NCI-H226 (cell line): ENCODE data around the gene OR51B2.
"Not testable (repeated sequence)": the region's sequence is repeated elsewhere in the genome, so short reads cannot be mapped to it uniquely, and the experiment has no call there.

ENCODE experiments used
- DNase-seq: peaks from one replicate; pipeline ENCODE4 v3.0.0-alpha.2; 2015

The OR51B2 gene, protein sequence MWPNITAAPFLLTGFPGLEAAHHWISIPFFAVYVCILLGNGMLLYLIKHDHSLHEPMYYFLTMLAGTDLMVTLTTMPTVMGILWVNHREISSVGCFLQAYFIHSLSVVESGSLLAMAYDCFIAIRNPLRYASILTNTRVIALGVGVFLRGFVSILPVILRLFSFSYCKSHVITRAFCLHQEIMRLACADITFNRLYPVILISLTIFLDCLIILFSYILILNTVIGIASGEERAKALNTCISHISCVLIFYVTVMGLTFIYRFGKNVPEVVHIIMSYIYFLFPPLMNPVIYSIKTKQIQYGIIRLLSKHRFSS

DNA sequence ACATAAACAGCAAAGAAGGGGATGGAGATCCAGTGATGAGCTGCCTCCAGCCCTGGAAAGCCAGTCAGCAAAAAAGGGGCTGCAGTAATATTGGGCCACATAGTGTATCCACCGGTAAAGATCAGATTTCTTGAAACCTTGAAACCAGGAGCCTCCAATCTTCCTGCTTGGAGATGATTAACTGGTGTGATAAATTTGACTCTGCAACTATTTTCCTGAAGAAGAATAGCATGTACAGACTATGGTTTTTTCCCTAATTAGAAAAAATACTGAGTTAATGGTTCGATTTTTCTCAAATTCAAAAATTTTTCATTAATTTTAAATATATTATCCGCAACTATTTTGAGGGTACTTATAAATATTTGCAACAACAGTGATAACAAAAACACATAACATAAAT is at the start of gene OR51B2:
TSS of gene OR51B2 (minus strand) at position 101 of the 400 bp plus-strand sequence. CDS start at position 101, 0 bp downstream.
- no peak for DNase-seq

DNA sequence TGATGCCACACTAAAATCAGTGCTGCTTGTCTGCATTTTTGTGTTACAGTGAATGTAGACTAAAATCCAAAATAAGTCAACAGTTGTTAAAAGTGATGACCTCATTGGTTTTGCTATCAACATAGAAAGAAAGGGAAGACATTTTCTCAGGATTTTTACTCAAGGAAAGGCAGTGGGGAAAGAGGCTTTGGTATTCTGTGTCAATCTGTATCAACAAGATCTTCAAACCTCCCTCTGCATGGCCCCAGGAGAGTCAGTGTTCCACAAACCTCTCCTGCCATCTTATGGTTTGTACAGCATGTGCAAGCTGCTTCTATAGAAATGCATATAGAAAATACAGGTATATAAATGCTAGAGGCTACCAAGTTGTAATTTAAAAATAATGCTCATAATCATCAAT is 45.7 kb upstream of the OR51B2 start:
- DNase-seq = peak; percentile 56

DNA sequence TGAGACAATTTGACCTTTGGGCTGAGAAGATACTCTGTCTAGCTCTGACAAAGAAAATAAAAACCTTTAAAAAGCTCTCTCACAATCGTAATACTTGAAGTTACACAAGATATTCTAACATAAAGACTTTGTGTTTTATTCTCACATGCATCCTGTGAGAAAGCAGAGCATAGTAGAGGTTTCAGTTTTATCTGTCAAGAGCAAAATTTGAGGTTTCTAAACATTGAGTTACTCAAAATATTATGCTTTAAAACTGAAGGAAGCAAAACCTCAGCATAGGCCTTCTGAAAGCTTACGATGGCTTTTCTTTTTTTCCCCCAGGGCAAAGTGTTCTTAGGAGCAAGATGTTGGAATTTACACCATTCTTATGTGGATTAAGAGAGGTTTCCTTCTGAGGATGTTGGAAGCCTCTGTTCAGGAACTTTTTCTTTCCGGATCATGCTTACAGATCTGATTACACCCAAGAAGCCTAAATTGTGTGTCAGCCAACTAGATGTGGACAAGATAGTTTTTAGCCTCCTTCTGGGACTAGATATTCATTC is 44.5 kb upstream of the OR51B2 start:
- no peak for DNase-seq

DNA sequence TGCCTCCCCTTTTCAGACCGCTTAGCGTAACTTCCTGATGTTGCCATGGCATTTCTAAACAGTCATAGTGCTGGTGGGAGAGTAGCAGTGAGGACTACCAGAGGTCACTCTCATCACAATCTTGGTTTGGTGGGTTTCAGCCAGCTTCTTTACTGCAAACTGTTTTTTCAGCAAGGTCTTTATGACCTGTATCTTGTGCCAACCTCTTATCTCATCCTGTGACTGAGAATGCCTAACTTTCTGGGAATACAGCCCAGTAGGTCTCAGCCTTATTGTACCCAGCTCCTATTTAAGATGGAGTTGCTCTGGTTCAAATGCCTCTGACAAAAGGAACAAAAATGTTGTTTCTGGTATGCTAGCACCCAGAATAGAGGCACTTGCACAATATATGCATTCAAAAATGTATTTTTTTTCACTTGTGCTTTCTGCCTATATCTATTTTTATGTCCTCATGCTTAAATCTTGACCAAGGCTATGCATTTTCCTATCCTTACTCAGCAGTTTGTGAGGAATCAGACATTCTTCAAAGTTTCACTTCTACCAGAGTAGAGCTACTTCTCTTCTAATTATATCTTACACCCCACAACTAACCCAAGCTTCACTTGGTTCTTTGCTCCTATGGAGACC is 43.5 kb upstream of the OR51B2 start:
- peak; percentile 82 for DNase-seq

DNA sequence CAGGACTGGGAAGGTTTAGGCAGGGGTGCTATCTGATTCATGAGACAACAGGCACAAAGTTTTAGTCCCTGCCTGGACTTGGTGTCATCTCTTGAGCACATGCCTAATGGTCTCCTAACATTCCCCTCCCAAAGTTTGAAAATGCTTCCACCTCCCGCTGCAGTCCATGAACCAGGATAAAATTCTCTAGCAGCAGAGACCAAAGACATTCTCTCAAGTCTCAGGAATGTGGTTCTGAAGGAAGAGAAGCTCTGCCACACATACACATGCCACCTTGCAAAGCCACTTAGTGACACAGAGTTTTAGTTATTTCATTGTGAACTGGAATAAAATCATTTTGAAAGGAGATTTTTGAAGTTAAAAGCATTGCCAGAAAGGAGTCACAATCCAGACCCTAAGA is 42.8 kb upstream of the OR51B2 start:
- DNase-seq = peak; percentile 17

- DNase-seq = not testable (repeated sequence)
These were observed 42.3 kb upstream of the OR51B2 start for GRCh38 chr11:5366365-5366764.

GRCh38 chr11:5364214-5364613 is 40.1 kb upstream of the OR51B2 start:
- DNase-seq = peak; percentile 94

DNA sequence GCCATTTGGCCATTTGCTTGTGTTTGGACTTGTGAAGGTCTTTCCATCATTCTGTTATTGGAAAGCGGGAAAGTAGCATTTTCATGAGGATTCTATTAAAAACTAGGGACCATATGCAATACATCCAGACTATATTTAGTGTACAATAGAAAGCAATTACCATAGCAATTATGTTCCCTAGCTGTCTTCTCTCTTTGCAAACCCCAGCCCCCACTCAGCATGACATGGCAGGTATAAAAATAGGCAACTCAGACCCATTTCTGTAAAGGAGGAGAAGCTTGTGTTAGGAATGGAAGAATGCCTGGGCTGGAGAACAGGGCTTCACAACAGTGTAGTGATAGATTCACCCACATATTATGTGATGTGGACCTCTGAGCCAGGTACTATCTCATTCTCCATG is 39.6 kb upstream of the OR51B2 start:
- DNase-seq = no peak

DNA sequence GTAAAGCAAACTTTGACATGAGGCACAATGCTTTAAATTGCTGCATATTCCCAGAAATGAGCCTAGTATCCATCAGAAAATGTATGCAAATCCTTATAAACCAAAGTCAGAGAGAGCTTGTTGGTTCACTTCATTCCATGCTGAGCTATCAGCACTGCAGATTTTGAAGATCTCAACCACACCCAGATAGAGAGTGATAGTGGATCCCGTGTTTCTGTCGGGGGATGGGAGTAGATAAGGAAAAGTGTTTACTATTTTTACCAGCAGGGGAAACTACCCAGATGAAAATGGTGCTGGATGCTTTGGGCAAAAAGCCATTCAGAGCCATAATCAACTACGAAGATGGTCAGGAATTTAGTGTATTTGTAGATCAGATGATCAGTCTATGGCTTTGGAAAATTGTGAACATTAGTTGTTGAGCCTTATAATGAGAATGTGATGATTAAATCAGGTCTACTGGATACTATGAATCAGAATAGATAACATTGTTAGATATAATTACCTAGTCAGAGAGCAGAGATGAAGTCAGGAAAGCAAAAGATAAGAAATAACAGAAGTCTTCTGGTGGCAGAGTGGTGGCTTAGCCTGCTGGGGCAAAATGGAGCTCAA is 38.0 kb upstream of the OR51B2 start:
- peak; percentile 20 for DNase-seq

DNA sequence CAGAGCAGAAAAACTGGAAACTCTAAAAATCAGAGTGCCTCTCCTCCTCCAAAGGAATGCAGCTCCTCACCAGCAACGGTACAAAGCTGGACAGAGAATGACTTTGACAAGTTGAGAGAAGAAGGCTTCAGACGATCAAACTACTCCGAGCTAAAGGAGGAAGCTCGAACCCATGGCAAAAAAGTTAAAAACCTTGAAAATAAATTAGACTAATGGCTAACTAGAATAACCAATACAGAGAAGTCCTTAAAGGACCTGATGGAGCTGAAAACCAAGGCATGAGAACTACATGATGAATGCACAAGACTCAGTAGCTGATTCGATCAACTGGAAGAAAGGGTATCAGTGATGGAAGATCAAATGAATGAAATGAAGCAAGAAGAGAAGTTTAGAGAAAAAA is 31.9 kb upstream of the OR51B2 start:
- not testable (repeated sequence) for DNase-seq

DNA sequence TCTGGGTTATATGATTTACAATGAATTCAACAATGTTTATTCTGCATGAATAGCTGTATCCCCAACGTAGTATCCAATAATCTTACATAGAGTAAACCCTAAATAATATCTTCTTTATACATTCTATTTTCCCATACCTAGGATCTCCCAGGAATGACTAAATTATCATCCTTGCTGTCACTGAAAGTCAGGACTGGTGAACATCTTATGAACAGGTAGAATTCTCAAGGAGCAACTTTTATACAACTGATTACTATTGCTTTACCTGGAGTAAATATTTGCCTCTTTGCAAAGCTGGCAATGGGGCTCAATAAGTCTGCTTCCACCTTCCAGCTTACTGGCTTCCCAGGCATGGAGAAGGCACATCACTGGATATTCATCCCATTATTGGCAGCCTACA is 27.1 kb upstream of the OR51B2 start, which contains the start of gene OR51B6:
TSS of gene OR51B6 (plus strand) at position 301 of the 400 bp plus-strand sequence. CDS start at position 301, 0 bp downstream.
- DNase-seq = no peak

DNA sequence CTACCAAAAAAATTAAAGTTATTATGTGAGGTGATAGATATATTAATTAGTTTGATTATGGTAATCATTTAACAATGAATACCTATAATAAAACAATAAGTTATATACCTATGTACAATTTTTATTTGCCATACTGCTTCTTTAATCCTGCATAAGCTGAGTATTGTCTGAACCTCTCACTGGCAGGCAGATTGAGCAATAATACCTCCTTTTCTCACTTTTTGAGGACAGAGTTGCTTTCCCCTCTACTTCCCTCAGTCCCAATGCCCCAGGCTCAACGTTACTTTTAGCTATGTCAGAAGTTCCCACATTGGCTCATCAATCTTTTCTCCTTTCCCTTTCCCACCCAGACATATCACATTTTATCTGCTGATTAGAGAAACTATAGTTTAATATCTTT is 25.5 kb upstream of the OR51B2 start:
- DNase-seq = no peak

GRCh38 chr11:5348551-5349194 is 24.6 kb upstream of the OR51B2 start:
- DNase-seq = no peak

- peak; percentile 43 for DNase-seq
These were observed 21.7 kb upstream of the OR51B2 start for GRCh38 chr11:5345831-5346230.

DNA sequence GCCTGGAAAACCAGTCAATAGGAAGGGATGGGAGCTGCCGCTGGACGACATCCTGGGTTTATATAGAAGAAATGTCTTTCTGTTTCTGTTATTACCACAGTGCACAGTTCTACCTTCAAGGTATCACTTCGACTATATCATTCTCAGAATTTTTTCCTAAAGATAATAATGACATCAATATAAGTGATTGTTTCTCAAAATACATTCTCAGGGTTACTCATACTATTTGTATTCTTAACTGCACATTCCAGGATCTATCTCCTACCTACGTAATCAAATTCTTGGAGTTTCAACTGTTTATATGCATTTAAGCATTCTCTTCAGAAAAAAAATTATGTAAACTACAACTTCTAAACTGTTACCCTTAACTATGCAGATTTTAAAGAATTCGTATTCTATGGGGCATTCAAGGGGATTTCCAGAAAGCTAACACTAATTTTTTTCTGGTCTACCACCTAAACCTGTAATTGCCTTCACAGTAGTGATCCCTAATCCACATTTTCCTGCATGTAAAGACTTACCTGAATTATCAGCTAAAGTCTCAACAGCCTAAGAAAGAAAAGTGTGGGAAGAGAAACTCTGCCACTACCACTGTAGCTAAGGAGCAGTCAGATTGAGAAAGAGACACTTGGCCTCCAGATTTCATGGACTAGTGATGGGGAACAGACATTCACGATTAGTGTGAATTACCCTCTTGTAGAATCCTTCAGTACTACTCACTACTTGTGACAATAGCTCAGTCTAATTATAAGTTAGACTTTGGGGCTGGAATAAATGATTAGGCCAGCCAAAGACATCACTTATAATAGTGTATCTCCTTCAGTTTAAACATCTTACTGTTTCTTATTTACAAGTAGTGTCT is 19.6 kb upstream of the OR51B2 start, which contains the start of gene OR51B5:
TSS of gene OR51B5 (minus strand) at position 51 of the 862 bp plus-strand sequence. CDS start at position 51, 0 bp downstream.
- DNase-seq = no peak

GRCh38 chr11:5339771-5340322 is 15.8 kb upstream of the OR51B2 start:
- DNase-seq = no peak

DNA sequence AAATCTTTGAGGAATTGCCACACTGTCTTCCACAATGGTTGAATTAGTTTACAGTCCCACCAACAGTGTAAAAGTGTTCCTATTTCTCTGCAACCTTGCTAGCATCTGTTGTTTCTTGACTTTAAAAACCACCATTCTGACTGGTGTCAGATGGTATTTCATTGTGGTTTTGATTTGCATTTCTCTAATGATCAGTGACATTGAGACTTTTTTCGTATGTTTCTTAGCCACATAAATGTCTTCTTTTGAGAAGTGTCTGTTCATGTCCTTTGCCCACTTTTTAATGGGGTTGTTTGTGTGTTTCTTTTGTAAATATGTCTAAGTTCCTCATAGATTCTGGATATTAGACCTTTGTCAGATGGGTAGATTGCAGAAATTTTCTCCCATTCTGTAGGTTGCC is 13.2 kb upstream of the OR51B2 start:
- DNase-seq = not testable (repeated sequence)

- DNase-seq = peak; percentile 43
These were observed 12.2 kb upstream of the OR51B2 start for GRCh38 chr11:5336331-5336730.

DNA sequence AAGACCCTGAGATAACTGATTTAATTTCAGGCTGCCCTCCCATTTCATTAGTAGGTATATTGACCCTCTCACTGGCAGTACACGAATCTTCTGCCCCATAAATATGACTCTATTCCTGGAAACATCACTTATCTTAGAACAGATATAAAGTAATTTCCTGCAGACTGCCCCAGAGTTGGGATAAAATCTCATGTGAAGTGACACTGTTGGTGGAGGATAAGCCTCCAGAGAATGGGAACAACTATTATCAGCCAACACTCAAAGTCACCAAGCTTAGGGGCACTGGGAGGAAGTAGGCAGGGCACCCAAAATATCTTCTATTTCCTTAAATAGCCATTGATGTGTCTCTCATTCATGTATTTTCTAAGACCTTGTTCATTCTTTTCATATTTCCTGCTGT is 11.1 kb upstream of the OR51B2 start:
- no peak for DNase-seq

DNA sequence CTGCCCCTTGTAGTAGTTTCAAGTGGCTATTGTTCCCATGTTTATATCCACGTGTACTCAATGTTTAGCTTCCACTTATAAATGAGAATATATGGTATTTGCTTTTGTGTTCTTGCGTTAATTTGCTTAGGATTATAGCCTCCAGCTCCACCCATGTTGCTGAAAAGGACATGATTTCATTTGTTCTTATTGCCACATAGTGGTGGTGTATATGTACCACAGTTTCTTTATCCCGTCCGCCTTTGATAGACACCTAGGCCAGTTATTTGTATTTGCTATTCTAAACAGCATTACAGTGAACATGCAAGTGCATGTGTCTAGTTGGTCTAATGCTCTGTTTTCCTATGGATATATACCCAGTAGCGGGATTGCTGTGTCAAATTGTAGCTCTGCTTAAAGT is 6.8 kb downstream of the OR51B2 start:
- DNase-seq = no peak

- not testable (repeated sequence) for DNase-seq
These were observed 10.6 kb downstream of the OR51B2 start for GRCh38 chr11:5313326-5314023.
